ENCODE measurements around the gene ARID1B. TPM values are rescaled to one million over a fixed set of nuclear protein-coding genes. Genes with fewer than 3 reads are reported as not detected.

The ARID1B gene
- total RNA-seq, 1 experiment from 2014 or later = 91.7 TPM

GRCh38 chr6:156765117-156765516 is 12.1 kb upstream of the ARID1B start:
- TF ChIP-seq CTCF (IDR thresholded peaks at IDR 0.05) (no peak), REST (IDR thresholded peaks at IDR 0.05; ENCODE audit: insufficient read depth in 1 of 2, low read depth in 2 of 2, low read length in 1 of 2) (no peak), POLR2AphosphoS5 (IDR thresholded peaks at IDR 0.05; ENCODE audit: low read depth, low read length) (no peak), SIN3A (IDR thresholded peaks at IDR 0.05; ENCODE audit: borderline replicate concordance, insufficient read depth, low read depth, low read length) (no peak), TCF7L2 (IDR thresholded peaks at IDR 0.05; ENCODE audit: low read depth, low read length) (no peak)
- ATAC-seq (no peak), DNase-seq (ENCODE audit: low read depth, low spot score) (no peak)
- peaks cover 4% of the 10 kb centered on the region; the same call in 1 of the 2 replicates for H3K4me1 ChIP-seq (ENCODE audit: control insufficient read depth, insufficient read depth, low read length)
- intact Hi-C loops (cut with micrococcal nuclease; ENCODE audit: unreplicated experiment) (no loop called here), in situ Hi-C loops (cut with HindIII; ENCODE audit: low pct_unique_long_range_greater_than_20kb, low sequenced_read_pairs) (no loop called here)
- H3K9me3 ChIP-seq (ENCODE audit: control insufficient read depth, insufficient read depth, low read depth, low read length) = no peaks in the 10 kb centered on the region
- CTCF ChIA-PET = no interaction called here
- H3K36me3 ChIP-seq (ENCODE audit: control insufficient read depth, insufficient read depth, low read length) = no peaks in the 10 kb centered on the region
- no peaks in the 10 kb centered on the region for H3K27me3 ChIP-seq (ENCODE audit: control insufficient read depth, insufficient read depth, low read length)
- H3K27ac ChIP-seq (ENCODE audit: low read length) = no peak overlapping the region
- POLR2A ChIA-PET = interaction anchor here (0.6 kb wide), 1 partner anchor 198 kb away, joined by 6 read pairs; no protein-coding TSS in a partner anchor
- no TSS peak for BruUV-seq (replicated peaks)
- H3K4me3 ChIP-seq (ENCODE audit: low read depth in 2 of 2, low read length in 2 of 2) = no peak overlapping the region

- POLR2A ChIA-PET = interaction anchor here (0.7 kb wide), 1 partner anchor 89 kb away, joined by 5 read pairs; no protein-coding TSS in a partner anchor
- Histone ChIP-seq H3K27ac (ENCODE audit: low read length) (no peak overlapping the region), H3K36me3 (ENCODE audit: control insufficient read depth, insufficient read depth, low read length) (no peaks in the 10 kb centered on the region), H3K27me3 (ENCODE audit: control insufficient read depth, insufficient read depth, low read length) (no peaks in the 10 kb centered on the region), H3K9me3 (ENCODE audit: control insufficient read depth, insufficient read depth, low read depth, low read length) (no peaks in the 10 kb centered on the region), H3K4me3 (ENCODE audit: low read depth in 2 of 2, low read length in 2 of 2) (no peak overlapping the region), H3K4me1 (ENCODE audit: control insufficient read depth, insufficient read depth, low read length) (no peaks in the 10 kb centered on the region)
- ATAC-seq (no peak), DNase-seq (ENCODE audit: low read depth, low spot score) (no peak)
- CTCF ChIA-PET = interaction anchor here (0.6 kb wide), 1 partner anchor 51 kb away, joined by 6 read pairs; no protein-coding TSS in a partner anchor
- intact Hi-C loops (cut with micrococcal nuclease; ENCODE audit: unreplicated experiment) (no loop called here), in situ Hi-C loops (cut with HindIII; ENCODE audit: low pct_unique_long_range_greater_than_20kb, low sequenced_read_pairs) (no loop called here)
- BruUV-seq (replicated peaks) = no TSS peak
- no peak for TF ChIP-seq POLR2AphosphoS5 (IDR thresholded peaks at IDR 0.05; ENCODE audit: low read depth, low read length)
- no peak for TF ChIP-seq REST (IDR thresholded peaks at IDR 0.05; ENCODE audit: insufficient read depth in 1 of 2, low read depth in 2 of 2, low read length in 1 of 2)
- TF ChIP-seq TCF7L2 (IDR thresholded peaks at IDR 0.05; ENCODE audit: low read depth, low read length) = no peak
- TF ChIP-seq CTCF (IDR thresholded peaks at IDR 0.05) = no peak
- TF ChIP-seq SIN3A (IDR thresholded peaks at IDR 0.05; ENCODE audit: borderline replicate concordance, insufficient read depth, low read depth, low read length) = no peak
Observed at GRCh38 chr6:156767603-156768467, 9.3 kb upstream of the ARID1B start.
